GM10248 (cell line): ENCODE data around the gene MSI2.

Experiments
- CTCF ChIA-PET: fragments of 300-600 bp; sonication (Branson Sonifier 250); formaldehyde crosslinking; extraction: SDS; loops from one replicate; lab custom pipeline; 2021; ENCODE audit warnings: antibody characterized with exemption; lab: Yijun Ruan, JAX
- POLR2A ChIA-PET: fragments of 350-650 bp; sonication (Branson Sonifier 250); formaldehyde crosslinking; extraction: SDS; loops from one replicate; lab custom pipeline; 2020; ENCODE audit warnings: antibody characterized with exemption; lab: Yijun Ruan, JAX
- DNase-seq: peaks from one replicate; pipeline ENCODE4 v3.0.0; 2012; ENCODE audit errors: extremely low spot score
- TF ChIP-seq, protein P1 (sequence below): IDR thresholded peaks from 2 replicates; pipeline ENCODE4 v1.5.1; 2012; ENCODE audit warnings: mild to moderate bottlenecking, low read depth; ENCODE audit errors: extremely low read depth, missing control alignments, control extremely low read depth

Gene MSI2

DNA sequence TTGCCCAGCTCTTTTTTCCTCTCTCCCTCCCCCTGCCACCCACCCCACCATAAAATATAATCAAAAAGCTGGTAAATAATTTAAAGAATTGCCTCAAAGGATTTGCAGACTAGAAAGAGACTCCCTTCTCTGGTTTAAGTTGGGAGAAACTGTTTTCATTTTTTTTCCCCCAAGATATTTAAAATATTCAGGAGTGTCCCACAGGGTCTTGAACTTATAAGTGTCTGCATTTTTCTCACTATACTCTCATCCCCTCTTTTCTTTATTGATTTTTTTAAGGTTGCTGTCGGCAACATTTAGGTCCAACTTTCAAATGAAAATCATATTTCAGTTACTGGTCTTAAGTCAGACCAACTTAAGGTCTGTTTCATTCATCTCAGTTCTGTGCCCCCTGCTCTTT, 210.2 kb downstream of the MSI2 start:
- TF ChIP-seq, protein P1, sequence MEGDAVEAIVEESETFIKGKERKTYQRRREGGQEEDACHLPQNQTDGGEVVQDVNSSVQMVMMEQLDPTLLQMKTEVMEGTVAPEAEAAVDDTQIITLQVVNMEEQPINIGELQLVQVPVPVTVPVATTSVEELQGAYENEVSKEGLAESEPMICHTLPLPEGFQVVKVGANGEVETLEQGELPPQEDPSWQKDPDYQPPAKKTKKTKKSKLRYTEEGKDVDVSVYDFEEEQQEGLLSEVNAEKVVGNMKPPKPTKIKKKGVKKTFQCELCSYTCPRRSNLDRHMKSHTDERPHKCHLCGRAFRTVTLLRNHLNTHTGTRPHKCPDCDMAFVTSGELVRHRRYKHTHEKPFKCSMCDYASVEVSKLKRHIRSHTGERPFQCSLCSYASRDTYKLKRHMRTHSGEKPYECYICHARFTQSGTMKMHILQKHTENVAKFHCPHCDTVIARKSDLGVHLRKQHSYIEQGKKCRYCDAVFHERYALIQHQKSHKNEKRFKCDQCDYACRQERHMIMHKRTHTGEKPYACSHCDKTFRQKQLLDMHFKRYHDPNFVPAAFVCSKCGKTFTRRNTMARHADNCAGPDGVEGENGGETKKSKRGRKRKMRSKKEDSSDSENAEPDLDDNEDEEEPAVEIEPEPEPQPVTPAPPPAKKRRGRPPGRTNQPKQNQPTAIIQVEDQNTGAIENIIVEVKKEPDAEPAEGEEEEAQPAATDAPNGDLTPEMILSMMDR, result no peak
- DNase-seq, result no peak
- ChIA-PET CTCF (interaction anchor here (0.7 to 2.2 kb wide), 5 partner anchors 19 to 224 kb away, joined by 3 to 7 read pairs (median 3); no protein-coding TSS in a partner anchor), POLR2A (no interaction called here)

DNA sequence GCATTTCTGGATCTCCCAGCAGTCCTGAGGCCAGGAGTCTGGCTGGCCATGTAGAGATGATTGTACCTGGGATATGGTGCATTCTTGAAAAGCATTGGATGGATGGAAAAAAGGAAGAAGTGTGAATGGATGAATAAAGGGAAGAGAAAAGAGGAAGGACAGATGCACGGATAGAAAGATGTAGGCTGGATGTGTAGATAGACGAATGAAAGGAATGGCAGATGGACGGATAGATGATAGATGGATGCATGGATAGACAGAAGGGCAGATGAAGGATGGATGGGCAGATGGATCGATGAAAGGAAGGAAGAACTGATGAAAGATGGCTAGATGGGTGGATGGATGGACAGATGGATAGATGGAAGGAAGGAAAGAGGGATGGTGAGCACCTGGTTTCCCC, 210.9 kb downstream of the MSI2 start:
- TF ChIP-seq, protein P1, result no peak
- ChIA-PET CTCF (interaction anchor here (1.0 to 1.6 kb wide), 2 partner anchors 19 to 32 kb away, joined by 3 to 7 read pairs; no protein-coding TSS in a partner anchor), POLR2A (no interaction called here)
- DNase-seq, result no peak

DNA sequence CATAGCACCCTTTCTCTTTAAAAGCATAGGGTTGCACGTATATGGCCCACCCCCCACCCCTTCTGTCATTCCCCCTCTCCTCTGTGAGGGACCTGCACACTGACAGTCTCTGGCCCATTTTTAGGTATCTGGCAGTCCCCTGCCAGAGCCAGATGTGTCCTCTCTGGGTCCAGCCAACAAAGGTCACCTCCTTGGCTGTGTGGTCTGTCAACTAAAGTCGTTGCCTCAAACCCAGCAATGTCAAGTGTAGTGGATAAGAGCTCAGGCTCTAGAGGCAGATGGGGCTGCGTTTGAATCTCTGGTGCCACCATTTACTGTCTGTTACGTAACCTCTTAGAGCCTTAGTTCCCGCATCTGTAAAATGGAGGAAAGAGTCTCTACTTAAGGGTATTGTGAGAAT, 211.5 kb downstream of the MSI2 start:
- CTCF ChIA-PET, result interaction anchor here (3.2 kb wide), 1 partner anchor 9 kb away, joined by 11 read pairs; no protein-coding TSS in a partner anchor
- POLR2A ChIA-PET, result no interaction called here
- TF ChIP-seq, protein P1, result no peak
- no peak for DNase-seq

DNA sequence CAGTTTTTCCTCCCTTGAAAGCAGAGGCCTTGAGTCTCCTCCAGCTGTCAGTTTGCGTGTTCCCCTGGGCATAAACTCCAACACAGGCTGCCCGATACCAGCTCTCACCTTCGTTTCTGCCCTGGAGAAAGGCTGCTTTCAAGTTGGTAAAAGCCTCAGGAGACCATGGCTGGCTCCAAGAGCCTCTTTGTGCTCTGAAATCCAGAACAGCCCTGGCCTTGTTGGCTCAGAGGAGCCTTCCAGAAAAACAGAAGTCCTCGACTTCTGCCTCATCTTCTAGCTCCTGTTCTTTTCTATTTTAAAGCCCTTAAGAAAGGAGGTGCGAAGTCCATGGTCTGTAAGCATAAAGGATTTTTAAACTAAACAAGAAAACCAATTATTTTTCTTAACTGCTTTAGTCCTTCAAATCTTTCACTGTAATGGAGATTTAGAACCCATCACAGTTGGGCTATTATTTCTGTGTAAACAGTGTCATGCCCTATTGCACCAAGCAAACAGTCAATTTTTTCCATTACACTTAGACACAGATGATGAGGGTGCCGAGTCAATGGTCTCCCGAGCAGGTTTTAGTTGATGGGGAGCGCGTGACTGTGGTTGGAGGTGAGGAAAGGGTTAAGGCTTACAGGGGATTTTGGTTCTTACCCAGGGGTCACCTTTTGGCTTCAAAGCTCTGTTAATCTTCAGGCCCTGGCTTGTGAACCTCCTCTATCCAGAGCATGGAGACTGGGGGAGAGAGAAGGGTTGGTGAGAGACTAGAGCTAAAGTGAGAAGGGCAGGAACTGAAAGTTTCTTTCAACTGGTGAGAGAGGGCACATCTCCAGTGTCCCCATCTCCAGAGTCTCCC, 212.8 kb downstream of the MSI2 start:
- peak; percentile 65 for DNase-seq
- ChIA-PET POLR2A (interaction anchor here (0.6 to 3.2 kb wide), 6 partner anchors 11 to 863 kb away, joined by 3 to 10 read pairs (median 4); no protein-coding TSS in a partner anchor), CTCF (interaction anchor here (0.9 to 3.2 kb wide), 12 partner anchors 8 to 698 kb away, joined by 3 to 11 read pairs (median 4); no protein-coding TSS in a partner anchor)
- TF ChIP-seq, protein P1, result no peak

DNA sequence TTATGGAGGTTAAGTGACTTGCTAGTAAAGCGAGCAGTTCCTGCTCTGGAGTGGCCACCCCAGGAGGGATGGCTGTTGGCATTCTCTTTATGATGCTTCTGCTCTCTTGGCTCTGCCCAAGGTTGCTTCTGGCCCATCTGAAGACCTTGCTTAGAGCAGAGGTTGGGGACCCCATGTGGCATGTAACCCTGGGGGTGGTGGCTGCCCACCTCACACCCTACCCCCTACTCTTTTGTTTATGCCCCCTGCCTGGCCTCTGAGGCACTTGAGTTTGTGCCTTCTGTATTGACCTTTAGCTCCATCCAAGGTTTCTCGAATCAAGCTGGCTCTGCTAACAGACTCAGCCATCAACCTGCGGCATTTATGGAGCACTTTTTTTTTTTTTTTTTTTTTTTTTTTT, 214.6 kb downstream of the MSI2 start:
- TF ChIP-seq, protein P1, result no peak
- no peak for DNase-seq
- ChIA-PET CTCF (interaction anchor here (1.1 to 3.2 kb wide), 6 partner anchors 9 to 227 kb away, joined by 3 to 12 read pairs (median 8); no protein-coding TSS in a partner anchor), POLR2A (interaction anchor here (0.7 to 3.2 kb wide), 2 partner anchors 9 to 10 kb away, joined by 9 to 10 read pairs; no protein-coding TSS in a partner anchor)

DNA sequence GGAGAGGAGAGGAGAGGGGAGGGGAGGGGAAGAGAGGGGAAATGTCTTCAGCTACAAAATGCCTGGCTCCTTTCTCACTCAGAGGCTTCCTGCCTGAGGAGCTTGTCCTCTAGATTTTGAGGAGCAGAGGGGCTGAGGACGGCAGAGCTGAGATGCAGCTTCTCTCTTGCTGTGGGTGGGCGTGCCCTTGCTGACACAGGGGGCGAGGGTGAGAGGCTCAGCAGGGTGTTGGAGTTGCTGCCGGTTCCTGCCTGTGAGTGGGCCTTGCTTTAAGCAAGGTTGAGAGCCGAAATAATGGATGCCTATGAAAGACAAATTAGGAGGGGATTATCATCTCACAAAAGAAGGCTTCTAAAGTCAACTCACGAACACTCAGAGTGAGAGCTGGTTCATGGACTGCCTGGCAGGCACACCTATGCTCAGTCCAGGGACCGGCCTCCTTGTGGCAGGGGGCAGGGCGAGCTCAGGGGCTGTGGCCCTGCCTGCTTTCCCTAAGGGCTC, 215.6 kb downstream of the MSI2 start:
- ChIA-PET CTCF (interaction anchor here (0.8 to 3.1 kb wide), 13 partner anchors 8 to 361 kb away, joined by 3 to 12 read pairs (median 4); no protein-coding TSS in a partner anchor), POLR2A (no interaction called here)
- no peak for DNase-seq
- TF ChIP-seq, protein P1, result no peak
